Liver (tissue), 9 donors: ENCODE measurements around the gene ZNF287. TPM values are rescaled to one million over a fixed set of nuclear protein-coding genes. Genes with fewer than 3 reads are reported as not detected.

Source experiments
- DNase-seq: peaks from one replicate; pipeline ENCODE4 v3.0.0-alpha.2; 2017; ENCODE audit warnings: low spot score
- H3K27ac ChIP-seq, 2 donors: one replicate each; pipeline ENCODE4 v1.7.0; 2013; ENCODE audit warnings: inconsistent platforms in 2 of 2, low read length in 2 of 2, control low read depth in 1 of 2, low read depth in 1 of 2, mild to moderate bottlenecking in 1 of 2
- H3K27me3 ChIP-seq, 4 donors: one replicate each; pipeline versions ENCODE4 v1.6.1 to v1.7.0; 2013; ENCODE audit warnings: low read length in 3 of 4, inconsistent platforms in 1 of 4, mild to moderate bottlenecking in 1 of 4, moderate library complexity in 1 of 4; ENCODE audit not compliant: control insufficient read depth in 4 of 4, insufficient read depth in 4 of 4
- H3K36me3 ChIP-seq, 4 donors: one replicate each; pipeline versions ENCODE4 v1.6.1 to v1.7.0; 2013; ENCODE audit warnings: low read length in 3 of 4, mild to moderate bottlenecking in 3 of 4, low read depth in 1 of 4, moderate library complexity in 1 of 4; ENCODE audit not compliant: control insufficient read depth in 4 of 4, insufficient read depth in 3 of 4
- H3K4me1 ChIP-seq, 4 donors: one replicate each; pipeline versions ENCODE4 v1.6.1 to v1.7.0; 2013; ENCODE audit warnings: low read length in 3 of 4, mild to moderate bottlenecking in 3 of 4, moderate library complexity in 1 of 4; ENCODE audit not compliant: control insufficient read depth in 4 of 4, insufficient read depth in 4 of 4
- H3K4me3 ChIP-seq, 3 donors: one replicate each; pipeline versions ENCODE4 v1.6.1 to v1.7.0; 2013; ENCODE audit warnings: low read length in 3 of 3, control low read depth in 1 of 3, low read depth in 1 of 3, mild to moderate bottlenecking in 1 of 3
- H3K9ac ChIP-seq, 2 donors: one replicate each; pipeline ENCODE4 v1.7.0; 2013; ENCODE audit warnings: low read length in 2 of 2, mild to moderate bottlenecking in 2 of 2, moderate library complexity in 2 of 2, control low read depth in 1 of 2, low read depth in 1 of 2
- H3K9me3 ChIP-seq, 4 donors: one replicate each; pipeline versions ENCODE4 v1.6.1 to v1.7.0; 2013; ENCODE audit warnings: low read length in 3 of 4; ENCODE audit not compliant: control insufficient read depth in 4 of 4
- ATF3 ChIP-seq: IDR thresholded peaks from 2 replicates; pipeline ENCODE4 v1.6.1; 2016; ENCODE audit warnings: antibody characterized with exemption
- FOXA2 ChIP-seq: IDR thresholded peaks from 2 replicates; pipeline ENCODE4 v1.6.1; 2016; ENCODE audit warnings: antibody characterized with exemption
- HNF4A ChIP-seq, 2 donors: conservative IDR thresholded peaks; 2 replicates each; pipeline ENCODE4 v1.6.1; 2016; ENCODE audit warnings: antibody characterized with exemption in 2 of 2, mild to moderate bottlenecking in 2 of 2
- HNF4G ChIP-seq: IDR thresholded peaks from 2 replicates; pipeline ENCODE4 v1.6.1; 2016; ENCODE audit warnings: antibody characterized with exemption
- JUND ChIP-seq, 2 donors: IDR thresholded peaks; 2 replicates each; pipeline ENCODE4 v1.6.1; 2016; ENCODE audit warnings: antibody characterized with exemption in 2 of 2
- MAX ChIP-seq: IDR thresholded peaks from 2 replicates; pipeline ENCODE4 v1.6.1; 2016; ENCODE audit warnings: antibody characterized with exemption
- REST ChIP-seq: IDR thresholded peaks from 2 replicates; pipeline ENCODE4 v1.6.1; 2016; ENCODE audit warnings: antibody characterized with exemption, mild to moderate bottlenecking
- TAF1 ChIP-seq: conservative IDR thresholded peaks from 2 replicates; pipeline ENCODE4 v1.6.1; 2016; ENCODE audit warnings: antibody characterized with exemption, mild to moderate bottlenecking
- YY1 ChIP-seq: IDR thresholded peaks from 2 replicates; pipeline ENCODE4 v1.6.1; 2016; ENCODE audit warnings: antibody characterized with exemption, mild to moderate bottlenecking
- WGBS: extraction: QIAGEN DNeasy Blood & Tissue Kit; methylation state at CpG from one replicate; pipeline ENCODE4 v1.1.7; 2013; 5-methylcytosine and 5-hydroxymethylcytosine counted together
- polyA plus RNA-seq, 2 donors: library from polyadenylated mRNA; stranded (reverse) in 1 of 2; unstranded in 1 of 2; fragments of 200-250 nt in 1 of 2; fragments of >200 nt in 1 of 2; fragmentation: Nextera tagmentation in 1 of 2; extraction: Ambion mirVana in 1 of 2; gene quantifications; one replicate each; pipeline versions ENCODE4 v1.2.1 to v1.2.3, GENCODE V29; 2013 to 2015
- total RNA-seq, 2 donors: library from RNA; depleted of rRNA; stranded (reverse); fragments of >200 nt; gene quantifications; one replicate each; pipeline ENCODE4 v1.2.3, GENCODE V29; 2014
- TF ChIP-seq, protein P1 (sequence below): IDR thresholded peaks from 2 replicates; pipeline ENCODE4 v1.6.1; 2016; ENCODE audit warnings: antibody characterized with exemption
- donor health status: healthy.
- donor health status: healthy.
- donor health status: healthy.
- donor health status: healthy.
- donor health status: healthy.

Gene ZNF287
- total and polyA plus RNA-seq, 4 donors = 0.40 to 1.2 (median 0.82) TPM

- Histone ChIP-seq H3K9ac (no peak overlapping the region), H3K9me3 (peaks cover 29 to 91% (median 49%) of the 10 kb centered on the region in 4 donors), H3K4me1 (no peaks in the 10 kb centered on the region), H3K4me3 (peak overlapping the region in 2 of 3 donors; percentile 13 to 50), H3K36me3 (peaks cover 0 to 16% (median 3%) of the 10 kb centered on the region in 4 donors), H3K27ac (no peak overlapping the region), H3K27me3 (no peaks in the 10 kb centered on the region)
- no peak for DNase-seq
- WGBS = 93% methylated on average over 4 of the region's 4 CpGs
- TF ChIP-seq ATF3 (no peak), TAF1 (no peak), REST (no peak), HNF4A (conservative IDR thresholded peaks at IDR 0.05) (no peak), HNF4G (no peak), YY1 (no peak), JUND (IDR thresholded peaks at IDR 0.05) (no peak), MAX (no peak)
- TF ChIP-seq, protein P1, sequence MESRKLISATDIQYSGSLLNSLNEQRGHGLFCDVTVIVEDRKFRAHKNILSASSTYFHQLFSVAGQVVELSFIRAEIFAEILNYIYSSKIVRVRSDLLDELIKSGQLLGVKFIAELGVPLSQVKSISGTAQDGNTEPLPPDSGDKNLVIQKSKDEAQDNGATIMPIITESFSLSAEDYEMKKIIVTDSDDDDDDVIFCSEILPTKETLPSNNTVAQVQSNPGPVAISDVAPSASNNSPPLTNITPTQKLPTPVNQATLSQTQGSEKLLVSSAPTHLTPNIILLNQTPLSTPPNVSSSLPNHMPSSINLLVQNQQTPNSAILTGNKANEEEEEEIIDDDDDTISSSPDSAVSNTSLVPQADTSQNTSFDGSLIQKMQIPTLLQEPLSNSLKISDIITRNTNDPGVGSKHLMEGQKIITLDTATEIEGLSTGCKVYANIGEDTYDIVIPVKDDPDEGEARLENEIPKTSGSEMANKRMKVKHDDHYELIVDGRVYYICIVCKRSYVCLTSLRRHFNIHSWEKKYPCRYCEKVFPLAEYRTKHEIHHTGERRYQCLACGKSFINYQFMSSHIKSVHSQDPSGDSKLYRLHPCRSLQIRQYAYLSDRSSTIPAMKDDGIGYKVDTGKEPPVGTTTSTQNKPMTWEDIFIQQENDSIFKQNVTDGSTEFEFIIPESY = no peak
Measured at GRCh38 chr17:16551878-16552636, 16.9 kb downstream of the ZNF287 start.

DNA sequence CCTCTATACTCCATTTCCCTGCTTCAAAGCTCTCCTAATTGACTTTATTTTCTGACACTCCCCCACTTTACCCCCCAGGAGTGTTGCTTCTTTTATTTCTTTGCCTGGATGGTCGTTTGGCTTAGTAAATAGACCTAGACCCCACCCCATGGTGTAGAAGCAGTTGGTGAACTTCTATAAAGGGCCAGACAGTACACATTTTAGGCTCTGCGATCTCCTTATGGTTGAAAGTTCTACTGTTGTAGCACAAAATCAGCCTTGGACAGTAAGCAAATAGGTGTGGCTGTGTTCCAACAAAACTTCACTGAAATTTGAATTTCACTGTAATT is 31.9 kb downstream of the ZNF287 start:
- Histone ChIP-seq H3K4me1 (peaks cover 0 to 10% (median 2%) of the 10 kb centered on the region in 4 donors), H3K27ac (peak overlapping the region in 1 of 2 donors; percentile 7), H3K36me3 (peaks cover 0 to 2% (median 0%) of the 10 kb centered on the region in 4 donors), H3K9ac (peak overlapping the region in 1 of 2 donors; percentile 1), H3K9me3 (peaks cover 0 to 3% (median 1%) of the 10 kb centered on the region in 4 donors), H3K4me3 (no peak overlapping the region), H3K27me3 (no peaks in the 10 kb centered on the region)
- whole genome bisulfite sequencing = 47% methylated on average over 2 of the region's 2 CpGs
- TF ChIP-seq, protein P1 = no peak
- no peak for TF ChIP-seq FOXA2
- no peak for TF ChIP-seq REST
- no peak for TF ChIP-seq MAX
- DNase-seq = no peak
